ENCODE measurements around the gene POLA2.

The POLA2 gene

DNA sequence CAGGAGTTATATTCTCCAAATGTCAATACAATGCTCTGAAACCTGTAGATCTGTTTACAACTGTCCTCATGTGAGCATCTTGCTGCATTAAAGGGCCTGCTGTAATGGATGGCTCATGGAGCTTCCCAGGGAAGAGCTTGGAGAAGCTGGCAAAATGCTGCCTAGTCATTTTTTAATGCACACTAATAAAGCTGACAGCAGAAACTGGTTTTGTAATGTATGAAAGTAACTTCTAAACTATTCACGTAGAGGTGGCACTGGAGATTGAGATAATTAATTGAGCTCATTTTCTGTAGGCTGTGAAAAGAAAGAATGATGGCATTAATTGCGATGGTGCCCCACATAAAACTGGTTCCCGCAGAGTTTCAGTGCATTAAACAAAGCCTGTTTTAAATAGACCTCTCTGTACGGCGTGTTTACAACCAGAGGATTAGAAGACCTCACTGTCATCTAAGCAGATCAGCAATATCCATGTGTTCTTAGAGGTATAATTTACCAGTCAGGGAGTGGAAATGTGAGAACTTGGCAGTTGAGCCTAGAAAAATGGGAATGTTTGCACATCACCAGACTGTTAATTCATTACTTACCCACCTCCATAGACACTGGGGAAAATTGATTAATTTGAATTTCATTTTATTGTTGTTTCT lies 16.0 kb downstream of the POLA2 start:
- Histone ChIP-seq H3K9me3 (ENCODE audit: insufficient read depth, low read length) (no peaks in the 10 kb centered on the region), H3K4me1 (ENCODE audit: insufficient read depth, insufficient read length) (no peaks in the 10 kb centered on the region), H3K36me3 (ENCODE audit: insufficient read depth, insufficient read length, low read length) (peaks cover 74% of the 10 kb centered on the region), H3K4me3 (ENCODE audit: insufficient read length, low read depth) (no peak overlapping the region), H3K9ac (ENCODE audit: insufficient read length, low read depth) (no peak overlapping the region), H3K27me3 (ENCODE audit: insufficient read depth, insufficient read length) (no peaks in the 10 kb centered on the region)
- DNase-seq (ENCODE audit: low read depth, low spot score): no peak
- no peak for TF ChIP-seq SUZ12 (IDR thresholded peaks at IDR 0.05; ENCODE audit: extremely low read depth, insufficient read depth, insufficient read length)

DNA sequence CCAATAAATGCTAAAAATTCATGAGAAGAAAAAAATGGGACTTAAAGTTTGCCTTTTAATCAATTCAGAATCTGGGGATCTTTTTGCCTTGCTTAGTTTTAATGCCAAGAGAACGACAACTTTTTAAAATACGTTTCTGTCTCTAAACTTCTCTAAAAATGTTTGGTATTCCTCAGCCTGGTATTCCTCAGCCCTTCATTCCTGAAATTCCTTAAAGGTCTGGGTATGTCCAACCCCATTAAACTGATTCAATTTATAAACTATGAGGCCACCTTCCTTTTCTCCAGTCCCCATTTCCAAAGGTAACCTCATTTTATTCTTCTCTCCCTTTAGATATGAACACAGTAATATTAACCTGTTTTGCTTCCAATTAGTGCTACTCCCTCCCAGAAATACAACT lies 16.6 kb downstream of the POLA2 start:
- no peaks in the 10 kb centered on the region for H3K27me3 ChIP-seq (ENCODE audit: insufficient read depth, insufficient read length)
- H3K9ac ChIP-seq (ENCODE audit: insufficient read length, low read depth): no peak overlapping the region
- DNase-seq (ENCODE audit: low read depth, low spot score): no peak
- TF ChIP-seq YY1 (IDR thresholded peaks at IDR 0.05; ENCODE audit: insufficient read depth, insufficient read length) (no peak), ZNF274 (IDR thresholded peaks at IDR 0.05; ENCODE audit: low read depth, low read length) (no peak), SUZ12 (IDR thresholded peaks at IDR 0.05; ENCODE audit: extremely low read depth, insufficient read depth, insufficient read length) (no peak)
- H3K4me1 ChIP-seq (ENCODE audit: insufficient read depth, insufficient read length): no peaks in the 10 kb centered on the region
- peaks cover 78% of the 10 kb centered on the region for H3K36me3 ChIP-seq (ENCODE audit: insufficient read depth, insufficient read length, low read length)
- no peak overlapping the region for H3K4me3 ChIP-seq (ENCODE audit: insufficient read length, low read depth)
- no peaks in the 10 kb centered on the region for H3K9me3 ChIP-seq (ENCODE audit: insufficient read depth, low read length)

DNA sequence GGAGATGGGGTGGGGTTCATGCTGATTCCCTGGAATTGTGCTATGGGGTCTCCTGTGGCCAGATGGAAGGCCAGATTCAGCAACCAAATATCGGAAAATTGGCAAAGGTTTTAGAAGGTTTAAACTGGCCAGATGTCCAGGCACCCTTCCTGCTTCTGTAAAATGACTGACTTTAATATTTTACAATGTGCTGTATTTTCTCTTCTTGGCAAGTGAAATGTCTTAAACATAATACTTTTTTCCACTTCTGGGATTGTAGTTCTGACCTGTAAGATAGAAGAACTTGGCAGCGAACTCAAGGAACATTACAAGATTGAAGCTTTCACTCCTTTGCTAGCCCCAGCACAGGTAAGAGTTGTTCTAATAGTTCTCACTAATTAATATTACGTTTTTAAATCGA lies 17.5 kb downstream of the POLA2 start:
- Histone ChIP-seq H3K36me3 (ENCODE audit: insufficient read depth, insufficient read length, low read length) (peaks cover 86% of the 10 kb centered on the region), H3K4me3 (ENCODE audit: insufficient read length, low read depth) (no peak overlapping the region), H3K9me3 (ENCODE audit: insufficient read depth, low read length) (no peaks in the 10 kb centered on the region), H3K9ac (ENCODE audit: insufficient read length, low read depth) (no peak overlapping the region), H3K4me1 (ENCODE audit: insufficient read depth, insufficient read length) (no peaks in the 10 kb centered on the region), H3K27me3 (ENCODE audit: insufficient read depth, insufficient read length) (no peaks in the 10 kb centered on the region)
- DNase-seq (ENCODE audit: low read depth, low spot score): no peak
- TF ChIP-seq SUZ12 (IDR thresholded peaks at IDR 0.05; ENCODE audit: extremely low read depth, insufficient read depth, insufficient read length) (no peak), YY1 (IDR thresholded peaks at IDR 0.05; ENCODE audit: insufficient read depth, insufficient read length) (no peak), ZNF274 (IDR thresholded peaks at IDR 0.05; ENCODE audit: low read depth, low read length) (no peak)

DNA sequence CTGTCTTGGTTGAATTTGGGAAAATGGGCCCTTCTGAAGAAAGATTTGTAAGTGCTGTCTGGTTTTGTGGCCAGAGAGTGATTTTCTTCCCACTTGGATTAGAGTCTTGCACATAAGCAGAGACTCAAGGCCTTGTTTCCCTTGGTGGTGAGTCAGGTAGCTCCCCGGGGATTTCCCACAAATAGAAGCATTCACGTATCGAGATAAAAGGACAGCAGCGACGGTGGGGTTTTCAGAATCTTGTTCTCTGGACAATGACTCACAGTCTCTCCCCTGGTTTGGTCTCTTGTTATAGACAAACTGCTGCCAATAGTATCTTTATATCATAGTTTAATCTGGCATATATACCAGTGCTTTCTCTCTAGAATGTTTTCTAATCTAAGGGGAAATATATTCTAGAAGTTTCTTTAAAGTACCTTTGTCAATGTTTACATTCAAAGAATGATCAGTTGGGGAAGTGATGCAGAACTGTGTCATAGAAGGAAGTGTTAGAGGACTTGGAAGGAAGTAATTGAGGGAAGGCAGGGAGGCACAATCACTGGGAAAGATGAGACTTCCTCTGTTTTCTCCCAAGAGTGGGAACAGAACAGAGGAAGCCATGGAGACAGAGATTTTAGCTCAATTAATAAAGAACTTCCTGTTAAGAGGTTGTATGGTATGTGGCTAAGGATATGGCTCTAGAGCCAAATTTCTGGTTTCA lies 18.1 kb downstream of the POLA2 start:
- no peak overlapping the region for H3K4me3 ChIP-seq (ENCODE audit: insufficient read length, low read depth)
- no peak for DNase-seq (ENCODE audit: low read depth, low spot score)
- H3K27me3 ChIP-seq (ENCODE audit: insufficient read depth, insufficient read length): no peaks in the 10 kb centered on the region
- no peaks in the 10 kb centered on the region for H3K4me1 ChIP-seq (ENCODE audit: insufficient read depth, insufficient read length)
- no peak for TF ChIP-seq ZNF274 (IDR thresholded peaks at IDR 0.05; ENCODE audit: low read depth, low read length)
- TF ChIP-seq SUZ12 (IDR thresholded peaks at IDR 0.05; ENCODE audit: extremely low read depth, insufficient read depth, insufficient read length): no peak
- TF ChIP-seq YY1 (IDR thresholded peaks at IDR 0.05; ENCODE audit: insufficient read depth, insufficient read length): no peak
- H3K9ac ChIP-seq (ENCODE audit: insufficient read length, low read depth): no peak overlapping the region
- H3K36me3 ChIP-seq (ENCODE audit: insufficient read depth, insufficient read length, low read length): peaks cover 92% of the 10 kb centered on the region
- no peaks in the 10 kb centered on the region for H3K9me3 ChIP-seq (ENCODE audit: insufficient read depth, low read length)

DNA sequence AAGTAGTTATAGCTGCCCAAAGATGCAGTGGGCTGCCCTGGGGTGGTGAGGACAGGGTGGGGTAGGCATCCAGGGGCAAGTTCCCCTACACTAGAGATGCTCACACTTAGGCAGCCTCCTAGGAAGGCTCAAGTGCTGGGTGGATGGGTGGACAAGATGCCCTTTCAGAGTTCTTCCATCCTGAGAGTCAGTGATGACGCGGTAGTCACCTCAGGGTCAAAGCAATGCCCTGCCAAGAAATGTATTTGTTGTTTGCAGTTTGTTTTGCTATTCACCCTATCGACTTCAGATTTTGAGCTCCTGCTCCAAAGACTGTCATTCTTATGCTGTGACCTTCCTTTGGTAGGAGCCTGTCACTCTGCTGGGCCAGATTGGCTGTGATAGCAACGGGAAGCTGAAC lies 18.9 kb downstream of the POLA2 start:
- Histone ChIP-seq H3K36me3 (ENCODE audit: insufficient read depth, insufficient read length, low read length) (peaks cover 100% of the 10 kb centered on the region), H3K9me3 (ENCODE audit: insufficient read depth, low read length) (no peaks in the 10 kb centered on the region), H3K4me3 (ENCODE audit: insufficient read length, low read depth) (no peak overlapping the region), H3K27me3 (ENCODE audit: insufficient read depth, insufficient read length) (no peaks in the 10 kb centered on the region), H3K9ac (ENCODE audit: insufficient read length, low read depth) (no peak overlapping the region), H3K4me1 (ENCODE audit: insufficient read depth, insufficient read length) (no peaks in the 10 kb centered on the region)
- TF ChIP-seq ZNF274 (IDR thresholded peaks at IDR 0.05; ENCODE audit: low read depth, low read length): no peak
- TF ChIP-seq YY1 (IDR thresholded peaks at IDR 0.05; ENCODE audit: insufficient read depth, insufficient read length): no peak
- no peak for DNase-seq (ENCODE audit: low read depth, low spot score)

DNA sequence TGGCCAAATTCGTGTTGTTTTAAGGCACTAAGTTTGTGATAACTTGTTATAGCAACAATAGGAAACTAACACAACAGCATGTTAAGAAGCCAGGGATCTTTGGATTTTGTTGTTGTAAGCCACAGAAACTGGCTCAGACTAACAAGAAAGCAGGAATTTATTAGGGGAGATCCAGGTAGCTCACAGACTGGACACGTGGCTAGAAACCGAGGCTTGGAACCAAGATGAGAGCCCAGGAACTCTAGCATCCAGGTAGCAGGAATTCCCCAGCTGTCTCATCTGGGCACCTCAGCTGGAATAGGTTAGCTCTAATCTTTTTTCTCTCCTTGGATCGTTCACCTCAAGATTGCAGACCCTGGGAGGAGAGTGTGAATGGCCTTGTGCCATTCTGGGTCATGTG lies 24.9 kb downstream of the POLA2 start:
- no peaks in the 10 kb centered on the region for H3K27me3 ChIP-seq (ENCODE audit: insufficient read depth, insufficient read length)
- H3K36me3 ChIP-seq (ENCODE audit: insufficient read depth, insufficient read length, low read length): peaks cover 96% of the 10 kb centered on the region
- no peak for DNase-seq (ENCODE audit: low read depth, low spot score)
- TF ChIP-seq SUZ12 (IDR thresholded peaks at IDR 0.05; ENCODE audit: extremely low read depth, insufficient read depth, insufficient read length) (no peak), YY1 (IDR thresholded peaks at IDR 0.05; ENCODE audit: insufficient read depth, insufficient read length) (no peak), ZNF274 (IDR thresholded peaks at IDR 0.05; ENCODE audit: low read depth, low read length) (no peak)
- H3K4me3 ChIP-seq (ENCODE audit: insufficient read length, low read depth): no peak overlapping the region
- H3K4me1 ChIP-seq (ENCODE audit: insufficient read depth, insufficient read length): peaks cover 10% of the 10 kb centered on the region
- H3K9ac ChIP-seq (ENCODE audit: insufficient read length, low read depth): no peak overlapping the region
- no peaks in the 10 kb centered on the region for H3K9me3 ChIP-seq (ENCODE audit: insufficient read depth, low read length)

DNA sequence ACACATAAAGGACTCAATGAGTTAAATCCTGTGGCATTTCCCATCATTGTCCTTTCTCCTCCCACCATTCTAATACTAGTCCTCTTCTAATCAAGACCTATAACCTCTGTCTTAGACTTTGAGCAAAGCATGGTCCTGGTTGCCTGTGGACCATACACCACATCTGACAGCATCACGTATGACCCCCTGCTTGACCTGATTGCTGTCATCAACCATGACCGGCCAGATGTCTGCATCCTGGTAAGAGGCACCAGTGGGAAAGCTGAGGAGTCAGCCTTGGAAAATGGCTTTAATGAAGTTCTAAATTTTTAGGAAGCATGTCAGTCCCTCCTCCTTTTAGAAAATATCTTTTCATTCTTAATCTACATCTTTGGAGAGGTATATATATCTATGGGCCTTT lies 25.8 kb downstream of the POLA2 start:
- H3K9me3 ChIP-seq (ENCODE audit: insufficient read depth, low read length): no peaks in the 10 kb centered on the region
- no peak overlapping the region for H3K9ac ChIP-seq (ENCODE audit: insufficient read length, low read depth)
- DNase-seq (ENCODE audit: low read depth, low spot score): no peak
- H3K4me1 ChIP-seq (ENCODE audit: insufficient read depth, insufficient read length): peaks cover 10% of the 10 kb centered on the region
- H3K27me3 ChIP-seq (ENCODE audit: insufficient read depth, insufficient read length): no peaks in the 10 kb centered on the region
- TF ChIP-seq ZNF274 (IDR thresholded peaks at IDR 0.05; ENCODE audit: low read depth, low read length): no peak
- TF ChIP-seq YY1 (IDR thresholded peaks at IDR 0.05; ENCODE audit: insufficient read depth, insufficient read length): no peak
- no peak for TF ChIP-seq SUZ12 (IDR thresholded peaks at IDR 0.05; ENCODE audit: extremely low read depth, insufficient read depth, insufficient read length)
- H3K36me3 ChIP-seq (ENCODE audit: insufficient read depth, insufficient read length, low read length): peaks cover 90% of the 10 kb centered on the region
- H3K4me3 ChIP-seq (ENCODE audit: insufficient read length, low read depth): no peak overlapping the region
